Esophagus squamous epithelium (tissue), 4 donors: Measurements from ENCODE around the gene TTYH3.
"Not testable (repeated sequence)": the region's sequence is repeated elsewhere in the genome, so short reads cannot be mapped to it uniquely, and the experiment has no call there.

Experiments used
- CTCF ChIP-seq, 6 experiments: fragments of 450-650 bp in 4 of 6; fragments of 200-600 bp in 2 of 6; sonication (generic) in 2 of 6; IDR thresholded peaks; one replicate each; pipeline ENCODE4 v1.5.1; 2016 to 2019; ENCODE audit warnings: antibody characterized with exemption in 6 of 6, mild to moderate bottlenecking in 4 of 6, moderate library complexity in 4 of 6
- POLR2A ChIP-seq, 4 donors: fragments of 450-650 bp; IDR thresholded peaks; one replicate each; pipeline ENCODE4 v1.6.1; 2017; ENCODE audit warnings: antibody characterized with exemption in 4 of 4, mild to moderate bottlenecking in 4 of 4, moderate library complexity in 3 of 4

DNA sequence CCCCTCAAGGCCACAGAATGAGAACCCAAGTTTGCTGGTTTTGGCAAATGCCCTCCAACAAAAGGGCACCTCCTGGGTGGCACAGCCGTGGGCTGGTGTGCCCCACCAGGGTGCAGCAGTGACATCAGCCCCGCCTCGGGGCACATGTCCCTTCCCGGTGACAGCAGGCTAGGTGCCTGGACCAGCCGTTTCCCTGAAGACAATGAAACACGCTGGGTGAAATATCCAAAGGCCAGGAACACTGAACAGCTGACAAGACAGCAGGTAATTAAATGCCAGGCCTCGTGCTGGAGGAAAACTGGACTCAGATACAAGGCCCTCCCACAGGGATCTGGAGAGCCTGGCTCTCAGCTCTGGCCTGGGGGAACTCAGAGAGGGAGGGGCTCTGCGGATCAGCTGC is 44.8 kb downstream of the TTYH3 start:
- TF ChIP-seq CTCF, POLR2A (IDR thresholded peaks at IDR 0.05): not testable (repeated sequence)
